ENCODE measurements around the gene LAMA4.

GRCh38 chr6:112245511-112246203 is 8.7 kb downstream of the LAMA4 start:
- TF ChIP-seq, protein P1, sequence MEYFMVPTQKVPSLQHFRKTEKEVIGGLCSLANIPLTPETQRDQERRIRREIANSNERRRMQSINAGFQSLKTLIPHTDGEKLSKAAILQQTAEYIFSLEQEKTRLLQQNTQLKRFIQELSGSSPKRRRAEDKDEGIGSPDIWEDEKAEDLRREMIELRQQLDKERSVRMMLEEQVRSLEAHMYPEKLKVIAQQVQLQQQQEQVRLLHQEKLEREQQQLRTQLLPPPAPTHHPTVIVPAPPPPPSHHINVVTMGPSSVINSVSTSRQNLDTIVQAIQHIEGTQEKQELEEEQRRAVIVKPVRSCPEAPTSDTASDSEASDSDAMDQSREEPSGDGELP (IDR thresholded peaks at IDR 0.05; ENCODE audit: borderline replicate concordance, low read depth) = no peak
- TF ChIP-seq ELF4 (CRISPR knock-in tag; IDR thresholded peaks at IDR 0.05; ENCODE audit: borderline replicate concordance) (no peak), MED13 (CRISPR knock-in tag; IDR thresholded peaks at IDR 0.05) (no peak), POLR2AphosphoS5 (IDR thresholded peaks at IDR 0.05; ENCODE audit: low read depth, low read length) (no peak), GPN1 (CRISPR knock-in tag; IDR thresholded peaks at IDR 0.05; ENCODE audit: borderline replicate concordance) (no peak), MAFK (conservative IDR thresholded peaks at IDR 0.05 in 1 of 2, IDR thresholded peaks at IDR 0.05 in 1 of 2; ENCODE audit: low read length in 2 of 2) (no peak), USF2 (IDR thresholded peaks at IDR 0.05; ENCODE audit: low read depth, low read length) (no peak), USF2 (CRISPR knock-in tag; IDR thresholded peaks at IDR 0.05; ENCODE audit: borderline replicate concordance) (no peak), CTCF (CRISPR knock-in tag; IDR thresholded peaks at IDR 0.05) (no peak), SRSF1 (optimal IDR thresholded peaks at IDR 0.05; ENCODE audit: low read depth, low read length) (no peak), PCBP1 (IDR thresholded peaks at IDR 0.05; ENCODE audit: borderline replicate concordance, low read depth, low read length) (no peak), KDM5A (IDR thresholded peaks at IDR 0.05; ENCODE audit: borderline replicate concordance, low read length) (no peak)
- TF ChIP-seq, protein P2, sequence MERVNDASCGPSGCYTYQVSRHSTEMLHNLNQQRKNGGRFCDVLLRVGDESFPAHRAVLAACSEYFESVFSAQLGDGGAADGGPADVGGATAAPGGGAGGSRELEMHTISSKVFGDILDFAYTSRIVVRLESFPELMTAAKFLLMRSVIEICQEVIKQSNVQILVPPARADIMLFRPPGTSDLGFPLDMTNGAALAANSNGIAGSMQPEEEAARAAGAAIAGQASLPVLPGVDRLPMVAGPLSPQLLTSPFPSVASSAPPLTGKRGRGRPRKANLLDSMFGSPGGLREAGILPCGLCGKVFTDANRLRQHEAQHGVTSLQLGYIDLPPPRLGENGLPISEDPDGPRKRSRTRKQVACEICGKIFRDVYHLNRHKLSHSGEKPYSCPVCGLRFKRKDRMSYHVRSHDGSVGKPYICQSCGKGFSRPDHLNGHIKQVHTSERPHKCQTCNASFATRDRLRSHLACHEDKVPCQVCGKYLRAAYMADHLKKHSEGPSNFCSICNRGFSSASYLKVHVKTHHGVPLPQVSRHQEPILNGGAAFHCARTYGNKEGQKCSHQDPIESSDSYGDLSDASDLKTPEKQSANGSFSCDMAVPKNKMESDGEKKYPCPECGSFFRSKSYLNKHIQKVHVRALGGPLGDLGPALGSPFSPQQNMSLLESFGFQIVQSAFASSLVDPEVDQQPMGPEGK (CRISPR knock-in tag; IDR thresholded peaks at IDR 0.05) = no peak
- TF ChIP-seq, protein P3, sequence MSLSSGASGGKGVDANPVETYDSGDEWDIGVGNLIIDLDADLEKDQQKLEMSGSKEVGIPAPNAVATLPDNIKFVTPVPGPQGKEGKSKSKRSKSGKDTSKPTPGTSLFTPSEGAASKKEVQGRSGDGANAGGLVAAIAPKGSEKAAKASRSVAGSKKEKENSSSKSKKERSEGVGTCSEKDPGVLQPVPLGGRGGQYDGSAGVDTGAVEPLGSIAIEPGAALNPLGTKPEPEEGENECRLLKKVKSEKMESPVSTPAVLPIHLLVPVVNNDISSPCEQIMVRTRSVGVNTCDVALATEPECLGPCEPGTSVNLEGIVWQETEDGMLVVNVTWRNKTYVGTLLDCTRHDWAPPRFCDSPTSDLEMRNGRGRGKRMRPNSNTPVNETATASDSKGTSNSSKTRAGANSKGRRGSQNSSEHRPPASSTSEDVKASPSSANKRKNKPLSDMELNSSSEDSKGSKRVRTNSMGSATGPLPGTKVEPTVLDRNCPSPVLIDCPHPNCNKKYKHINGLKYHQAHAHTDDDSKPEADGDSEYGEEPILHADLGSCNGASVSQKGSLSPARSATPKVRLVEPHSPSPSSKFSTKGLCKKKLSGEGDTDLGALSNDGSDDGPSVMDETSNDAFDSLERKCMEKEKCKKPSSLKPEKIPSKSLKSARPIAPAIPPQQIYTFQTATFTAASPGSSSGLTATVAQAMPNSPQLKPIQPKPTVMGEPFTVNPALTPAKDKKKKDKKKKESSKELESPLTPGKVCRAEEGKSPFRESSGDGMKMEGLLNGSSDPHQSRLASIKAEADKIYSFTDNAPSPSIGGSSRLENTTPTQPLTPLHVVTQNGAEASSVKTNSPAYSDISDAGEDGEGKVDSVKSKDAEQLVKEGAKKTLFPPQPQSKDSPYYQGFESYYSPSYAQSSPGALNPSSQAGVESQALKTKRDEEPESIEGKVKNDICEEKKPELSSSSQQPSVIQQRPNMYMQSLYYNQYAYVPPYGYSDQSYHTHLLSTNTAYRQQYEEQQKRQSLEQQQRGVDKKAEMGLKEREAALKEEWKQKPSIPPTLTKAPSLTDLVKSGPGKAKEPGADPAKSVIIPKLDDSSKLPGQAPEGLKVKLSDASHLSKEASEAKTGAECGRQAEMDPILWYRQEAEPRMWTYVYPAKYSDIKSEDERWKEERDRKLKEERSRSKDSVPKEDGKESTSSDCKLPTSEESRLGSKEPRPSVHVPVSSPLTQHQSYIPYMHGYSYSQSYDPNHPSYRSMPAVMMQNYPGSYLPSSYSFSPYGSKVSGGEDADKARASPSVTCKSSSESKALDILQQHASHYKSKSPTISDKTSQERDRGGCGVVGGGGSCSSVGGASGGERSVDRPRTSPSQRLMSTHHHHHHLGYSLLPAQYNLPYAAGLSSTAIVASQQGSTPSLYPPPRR (CRISPR knock-in tag; IDR thresholded peaks at IDR 0.05; ENCODE audit: borderline replicate concordance) = no peak
